ENCODE results near the gene LAMA3. TPM values are rescaled to one million over a fixed set of nuclear protein-coding genes. Genes with fewer than 3 reads are reported as not detected.

Gene LAMA3
- total and polyA plus RNA-seq, 10 of the 15 experiments (the other 5 are each of a cell fraction or from before 2014, with no cell fraction given): 0.37 to 6.5 (median 5.4) TPM

DNA sequence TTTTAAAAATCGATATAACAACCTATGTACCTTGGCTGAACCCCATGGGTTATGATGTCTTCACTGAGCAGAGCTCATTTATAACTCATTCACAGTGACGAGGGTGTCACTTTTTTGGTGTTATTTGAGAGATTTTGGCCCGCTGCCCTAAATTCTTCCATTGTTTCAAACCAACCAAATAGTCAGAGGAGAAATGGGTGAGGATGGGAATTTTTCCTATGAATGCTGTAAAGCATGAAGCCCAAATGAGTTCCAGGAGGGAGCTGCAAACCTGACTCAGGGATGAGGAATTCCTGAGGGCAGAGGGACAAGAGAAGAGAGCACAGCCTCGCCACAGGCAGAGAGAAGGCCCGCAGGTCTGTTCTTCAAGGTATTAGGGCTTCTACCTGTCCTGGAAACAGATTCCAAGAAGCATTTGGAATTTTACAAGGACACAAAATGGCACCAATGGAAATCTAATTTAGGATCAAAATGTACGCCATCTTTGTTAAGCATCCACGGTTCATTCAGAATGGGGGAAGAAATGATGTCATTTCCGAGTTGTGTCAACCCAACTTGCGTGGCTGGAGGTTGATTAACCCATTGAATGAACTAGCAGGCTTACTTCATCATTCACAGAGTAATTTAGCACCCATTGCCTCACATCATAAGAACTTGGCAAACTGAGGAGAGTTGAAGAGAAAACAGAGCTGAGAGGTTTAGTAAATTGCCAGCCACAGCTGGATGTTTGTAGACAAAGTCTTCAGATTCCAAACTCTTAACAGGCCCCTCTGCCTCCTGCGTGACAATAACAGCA is 133.5 kb downstream of the LAMA3 start:
- Histone ChIP-seq H3K9ac (ENCODE audit: control insufficient read depth, insufficient read depth, low read length) (no peak overlapping the region), H2AFZ (ENCODE audit: control insufficient read depth, low read depth, low read length) (no peak overlapping the region), H4K20me1 (ENCODE audit: control insufficient read depth, insufficient read depth) (no peaks in the 10 kb centered on the region), H3K9me3 (replicated peaks; ENCODE audit: control insufficient read depth, insufficient read depth, low read length) (no peaks in the 10 kb centered on the region), H3K4me2 (ENCODE audit: control insufficient read depth, insufficient read depth) (no peak overlapping the region), H3K36me3 (ENCODE audit: control insufficient read depth in 2 of 2, insufficient read depth in 2 of 2, low read length in 1 of 2) (no peaks in the 10 kb centered on the region), H3K4me3 (no peak overlapping the region), H3K79me2 (ENCODE audit: control insufficient read depth, insufficient read depth, low read length) (no peaks in the 10 kb centered on the region), H3K27ac (ENCODE audit: control insufficient read depth, insufficient read depth) (no peak overlapping the region), H3K27me3 (replicated peaks in 1 of 2; ENCODE audit: control insufficient read depth in 2 of 2, insufficient read depth in 2 of 2, low read length in 1 of 2) (no peaks in the 10 kb centered on the region), H3K4me1 (ENCODE audit: control insufficient read depth, insufficient read depth, low read length) (no peaks in the 10 kb centered on the region)
- ChIA-PET POLR2A (no interaction called here), RAD21 (ENCODE audit: unreplicated experiment) (interaction anchor here (1.1 kb wide), 1 partner anchor 296 kb away, joined by 3 read pairs; no protein-coding TSS in a partner anchor), SMC1A (ENCODE audit: uncharacterized antibody, unreplicated experiment) (no interaction called here), CTCF (interaction anchor here (4.1 kb wide), 1 partner anchor 97 kb away, joined by 19 read pairs; no protein-coding TSS in a partner anchor)
- no peak for TF ChIP-seq SREBF1 (IDR thresholded peaks at IDR 0.05; ENCODE audit: low read length)
- TF ChIP-seq CHD2 (IDR thresholded peaks at IDR 0.05; ENCODE audit: borderline replicate concordance, low read depth, low read length): no peak
- TF ChIP-seq GABPA (IDR thresholded peaks at IDR 0.05; ENCODE audit: low read depth): no peak
- TF ChIP-seq SUPT20H (IDR thresholded peaks at IDR 0.05; ENCODE audit: borderline replicate concordance, control insufficient read depth, low read depth, low read length): no peak
- TF ChIP-seq SRF (IDR thresholded peaks at IDR 0.05; ENCODE audit: low read depth in 2 of 2, low read length in 2 of 2): no peak
- TF ChIP-seq, protein P1, sequence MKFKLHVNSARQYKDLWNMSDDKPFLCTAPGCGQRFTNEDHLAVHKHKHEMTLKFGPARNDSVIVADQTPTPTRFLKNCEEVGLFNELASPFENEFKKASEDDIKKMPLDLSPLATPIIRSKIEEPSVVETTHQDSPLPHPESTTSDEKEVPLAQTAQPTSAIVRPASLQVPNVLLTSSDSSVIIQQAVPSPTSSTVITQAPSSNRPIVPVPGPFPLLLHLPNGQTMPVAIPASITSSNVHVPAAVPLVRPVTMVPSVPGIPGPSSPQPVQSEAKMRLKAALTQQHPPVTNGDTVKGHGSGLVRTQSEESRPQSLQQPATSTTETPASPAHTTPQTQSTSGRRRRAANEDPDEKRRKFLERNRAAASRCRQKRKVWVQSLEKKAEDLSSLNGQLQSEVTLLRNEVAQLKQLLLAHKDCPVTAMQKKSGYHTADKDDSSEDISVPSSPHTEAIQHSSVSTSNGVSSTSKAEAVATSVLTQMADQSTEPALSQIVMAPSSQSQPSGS (IDR thresholded peaks at IDR 0.05; ENCODE audit: low read length): no peak
- TF ChIP-seq, protein P2, sequence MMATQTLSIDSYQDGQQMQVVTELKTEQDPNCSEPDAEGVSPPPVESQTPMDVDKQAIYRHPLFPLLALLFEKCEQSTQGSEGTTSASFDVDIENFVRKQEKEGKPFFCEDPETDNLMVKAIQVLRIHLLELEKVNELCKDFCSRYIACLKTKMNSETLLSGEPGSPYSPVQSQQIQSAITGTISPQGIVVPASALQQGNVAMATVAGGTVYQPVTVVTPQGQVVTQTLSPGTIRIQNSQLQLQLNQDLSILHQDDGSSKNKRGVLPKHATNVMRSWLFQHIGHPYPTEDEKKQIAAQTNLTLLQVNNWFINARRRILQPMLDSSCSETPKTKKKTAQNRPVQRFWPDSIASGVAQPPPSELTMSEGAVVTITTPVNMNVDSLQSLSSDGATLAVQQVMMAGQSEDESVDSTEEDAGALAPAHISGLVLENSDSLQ (IDR thresholded peaks at IDR 0.05): no peak
- TF ChIP-seq, protein P3, sequence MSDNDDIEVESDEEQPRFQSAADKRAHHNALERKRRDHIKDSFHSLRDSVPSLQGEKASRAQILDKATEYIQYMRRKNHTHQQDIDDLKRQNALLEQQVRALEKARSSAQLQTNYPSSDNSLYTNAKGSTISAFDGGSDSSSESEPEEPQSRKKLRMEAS (IDR thresholded peaks at IDR 0.05; ENCODE audit: low read depth, low read length): no peak
- TF ChIP-seq WRNIP1 (IDR thresholded peaks at IDR 0.05; ENCODE audit: borderline replicate concordance, low read depth, low read length): no peak
- no peak for TF ChIP-seq RCOR1 (conservative IDR thresholded peaks at IDR 0.05; ENCODE audit: low read depth, low read length)
- no peak for TF ChIP-seq FOXM1 (IDR thresholded peaks at IDR 0.05; ENCODE audit: low read depth, low read length)
- TF ChIP-seq, protein P4, sequence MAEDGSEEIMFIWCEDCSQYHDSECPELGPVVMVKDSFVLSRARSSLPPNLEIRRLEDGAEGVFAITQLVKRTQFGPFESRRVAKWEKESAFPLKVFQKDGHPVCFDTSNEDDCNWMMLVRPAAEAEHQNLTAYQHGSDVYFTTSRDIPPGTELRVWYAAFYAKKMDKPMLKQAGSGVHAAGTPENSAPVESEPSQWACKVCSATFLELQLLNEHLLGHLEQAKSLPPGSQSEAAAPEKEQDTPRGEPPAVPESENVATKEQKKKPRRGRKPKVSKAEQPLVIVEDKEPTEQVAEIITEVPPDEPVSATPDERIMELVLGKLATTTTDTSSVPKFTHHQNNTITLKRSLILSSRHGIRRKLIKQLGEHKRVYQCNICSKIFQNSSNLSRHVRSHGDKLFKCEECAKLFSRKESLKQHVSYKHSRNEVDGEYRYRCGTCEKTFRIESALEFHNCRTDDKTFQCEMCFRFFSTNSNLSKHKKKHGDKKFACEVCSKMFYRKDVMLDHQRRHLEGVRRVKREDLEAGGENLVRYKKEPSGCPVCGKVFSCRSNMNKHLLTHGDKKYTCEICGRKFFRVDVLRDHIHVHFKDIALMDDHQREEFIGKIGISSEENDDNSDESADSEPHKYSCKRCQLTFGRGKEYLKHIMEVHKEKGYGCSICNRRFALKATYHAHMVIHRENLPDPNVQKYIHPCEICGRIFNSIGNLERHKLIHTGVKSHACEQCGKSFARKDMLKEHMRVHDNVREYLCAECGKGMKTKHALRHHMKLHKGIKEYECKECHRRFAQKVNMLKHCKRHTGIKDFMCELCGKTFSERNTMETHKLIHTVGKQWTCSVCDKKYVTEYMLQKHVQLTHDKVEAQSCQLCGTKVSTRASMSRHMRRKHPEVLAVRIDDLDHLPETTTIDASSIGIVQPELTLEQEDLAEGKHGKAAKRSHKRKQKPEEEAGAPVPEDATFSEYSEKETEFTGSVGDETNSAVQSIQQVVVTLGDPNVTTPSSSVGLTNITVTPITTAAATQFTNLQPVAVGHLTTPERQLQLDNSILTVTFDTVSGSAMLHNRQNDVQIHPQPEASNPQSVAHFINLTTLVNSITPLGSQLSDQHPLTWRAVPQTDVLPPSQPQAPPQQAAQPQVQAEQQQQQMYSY (CRISPR knock-in tag; IDR thresholded peaks at IDR 0.05): no peak
- TF ChIP-seq NFYA (IDR thresholded peaks at IDR 0.05; ENCODE audit: borderline replicate concordance, low read depth, low read length): no peak
- TF ChIP-seq IRF4 (IDR thresholded peaks at IDR 0.05; ENCODE audit: low read depth, low read length): no peak
- TF ChIP-seq RBBP5 (conservative IDR thresholded peaks at IDR 0.05): no peak
- intact Hi-C loops (cut with micrococcal nuclease; ENCODE audit: unreplicated experiment): no loop called here
- DNase-seq (ENCODE audit: low read depth, low spot score) (no peak), ATAC-seq (no peak), FAIRE-seq (no peak)
- WGBS (ENCODE audit: insufficient coverage, insufficient replicate concordance, low lambda C conversion rate, missing lambda C conversion rate): 48% methylated on average over 10 of the region's 10 CpGs
- BruUV-seq (replicated peaks): no TSS peak
- in situ Hi-C loops (cut with MboI): no loop called here

Data from GM12878 (cell line).